Pancreas (tissue), 10 donors: ENCODE measurements around the gene PCDHGA4. TPM values are rescaled to one million over a fixed set of nuclear protein-coding genes. Genes with fewer than 3 reads are reported as not detected.
A peak's percentile ranks its signal among the peaks of the same experiment; 100 is the strongest.
"Not testable (repeated sequence)": the region's sequence is repeated elsewhere in the genome, so short reads cannot be mapped to it uniquely, and the experiment has no call there.

Experiments
- ATAC-seq, 4 donors: fragments of 200-7000 bp; cut with Tn5 transposase; one replicate each; pipeline versions ENCODE4 v1.8.0 to v1.9.1; 2020; ENCODE audit warnings: mild to moderate bottlenecking in 4 of 4, moderate library complexity in 4 of 4
- DNase-seq, 6 donors: peaks; one replicate each; pipeline ENCODE4 v3.0.0-alpha.2; 2020
- FAIRE-seq: peaks from 2 replicates; lab custom pipeline; 2012; peaks lifted over from hg19 to GRCh38; lab: Jason Lieb, UNC
- H3K27ac ChIP-seq, 4 donors: fragments of 200-600 bp; sonication (generic); 1 replicate in 3 of 4; 2 replicates in 1 of 4; pipeline versions ENCODE4 v1.5.0 to v1.8.0; 2020
- H3K27me3 ChIP-seq, 4 donors: fragments of 200-600 bp; one replicate each; pipeline ENCODE4 v1.8.0; 2021
- H3K36me3 ChIP-seq, 3 donors: fragments of 200-600 bp; sonication (generic) in 1 of 3; one replicate each; pipeline versions ENCODE4 v1.5.0 to v1.8.0; 2020 to 2021
- H3K4me1 ChIP-seq, 3 donors: fragments of 200-600 bp; one replicate each; pipeline ENCODE4 v1.8.0; 2021
- H3K4me3 ChIP-seq, 4 donors: fragments of 200-600 bp; sonication (generic) in 2 of 4; one replicate each; pipeline versions ENCODE4 v1.5.0 to v1.8.0; 2020 to 2021
- H3K9me3 ChIP-seq, 4 donors: fragments of 200-600 bp; one replicate each; pipeline ENCODE4 v1.8.0; 2021
- CTCF ChIP-seq, 4 donors: fragments of 200-600 bp; sonication (generic) in 3 of 4; IDR thresholded peaks; one replicate each; pipeline versions ENCODE4 v1.5.0 to v1.8.0; 2021; ENCODE audit warnings: antibody characterized with exemption in 4 of 4
- WGBS, 2 donors: extraction: QIAGEN DNeasy Blood & Tissue Kit; methylation state at CpG; one replicate each; pipeline ENCODE4 v1.1.7; 2013; 5-methylcytosine and 5-hydroxymethylcytosine counted together
- intact Hi-C, 3 donors: fragments of 100-400 bp; cut with DNase I; formaldehyde crosslinking; loops; one replicate each; pipeline versions ENCODE4 v1.11.1 to v1.14.2; 2022
- polyA plus RNA-seq, 2 donors: library from polyadenylated mRNA; stranded (reverse); fragments of 200-250 nt; gene quantifications; one replicate each; pipeline ENCODE4 v1.2.3, GENCODE V29; 2013
- total RNA-seq, 6 donors: library from RNA; stranded (reverse); fragmentation: NEBNext Ultra II Directional in 4 of 6; extraction: Animal tissue kit (Norgen Biotek cat#: 25700) in 4 of 6; gene quantifications; one replicate each; pipeline versions ENCODE4 v1.2.1 to v1.2.4, GENCODE V29; 2021 to 2023
- donor health status: healthy with polysubstance abuse.
- donor health status: DM: no; HTN: no; CAD: no; lungs with moderate emphysema.
- donor health status: DM: no; HTN: no; CAD: no.
- donor health status: control.
- donor health status: control.
- donor health status: Bipolar disorder and iron deficiency.
- donor health status: DM: yes; HTN: yes; CAD: no.
- donor health status: DM: no; HTN: no; CAD: no.
- donor health status: DM: no; HTN: no; CAD: no.
- donor health status: DM: yes; HTN: yes; CAD: no.

PCDHGA4 gene
- total and polyA plus RNA-seq, 8 donors = 0.61 to 2.9 (median 2.0) TPM

- no peaks in the 10 kb centered on the region for H3K36me3 ChIP-seq
- no peak overlapping the region for H3K4me3 ChIP-seq
- no peaks in the 10 kb centered on the region for H3K4me1 ChIP-seq
- 13% methylated on average over 1 of the region's 1 CpG for WGBS, 2 donors
- intact Hi-C loops = no loop called here
- peaks cover 0 to 6% (median 1%) of the 10 kb centered on the region in 4 donors for H3K9me3 ChIP-seq
- no peak for TF ChIP-seq CTCF (IDR thresholded peaks at IDR 0.05)
- DNase-seq = no peak
- H3K27me3 ChIP-seq = peaks cover 0 to 5% (median 3%) of the 10 kb centered on the region in 4 donors
- no peak for ATAC-seq
- no peak for FAIRE-seq
- H3K27ac ChIP-seq = no peak overlapping the region
These were observed 12.0 kb upstream of the PCDHGA4 start for GRCh38 chr5:141342773-141343172.

GRCh38 chr5:141343242-141343952, 11.4 kb upstream of the PCDHGA4 start, which contains the start of gene PCDHGA3:
TSS of gene PCDHGA3 (plus strand) at chr5:141343829. CDS start at chr5:141344034, 205 bp downstream.
- DNase-seq (peak in 1 of 6 donors; percentile 31), FAIRE-seq (no peak), ATAC-seq (peak; percentile 48 to 77 (median 54))
- Histone ChIP-seq H3K9me3 (peaks cover 0 to 6% (median 1%) of the 10 kb centered on the region in 4 donors), H3K4me3 (peak within 1 kb of the TSS in 2 of 4 donors; percentile 11 to 17), H3K27me3 (peaks cover 0 to 7% (median 3%) of the 10 kb centered on the region in 4 donors), H3K4me1 (no peaks in the 10 kb centered on the region), H3K36me3 (no peaks in the 10 kb centered on the region), H3K27ac (no peak within 1 kb of the TSS)
- intact Hi-C loops = no loop called here
- WGBS, 2 donors = 18 to 23% methylated on average over 9 of the region's 9 CpGs
- TF ChIP-seq CTCF (IDR thresholded peaks at IDR 0.05) = no peak

GRCh38 chr5:141343953-141344463, 10.8 kb upstream of the PCDHGA4 start:
- DNase-seq (no peak), ATAC-seq (peak in 1 of 4 donors; percentile 44), FAIRE-seq (no peak)
- Histone ChIP-seq H3K4me1 (no peaks in the 10 kb centered on the region), H3K27me3 (peaks cover 0 to 10% (median 3%) of the 10 kb centered on the region in 4 donors), H3K27ac (no peak overlapping the region), H3K9me3 (peaks cover 0 to 6% (median 1%) of the 10 kb centered on the region in 4 donors), H3K4me3 (peak overlapping the region in 2 of 4 donors; percentile 11 to 17), H3K36me3 (no peaks in the 10 kb centered on the region)
- WGBS, 2 donors = 17 to 24% methylated on average over 31 of the region's 31 CpGs
- TF ChIP-seq CTCF (IDR thresholded peaks at IDR 0.05) = no peak
- intact Hi-C loops = no loop called here

- 26% methylated on average over 20 of the region's 20 CpGs for WGBS, 2 donors
- DNase-seq (no peak), ATAC-seq (no peak), FAIRE-seq (no peak)
- H3K27ac ChIP-seq = no peak overlapping the region
- no peak for TF ChIP-seq CTCF (IDR thresholded peaks at IDR 0.05)
- H3K4me3 ChIP-seq = no peak overlapping the region
- intact Hi-C loops = no loop called here
- H3K27me3 ChIP-seq = peaks cover 0 to 5% (median 3%) of the 10 kb centered on the region in 4 donors
- H3K36me3 ChIP-seq = no peaks in the 10 kb centered on the region
- no peaks in the 10 kb centered on the region for H3K4me1 ChIP-seq
- peaks cover 0 to 3% (median 1%) of the 10 kb centered on the region in 4 donors for H3K9me3 ChIP-seq
These were observed 9.5 kb upstream of the PCDHGA4 start for GRCh38 chr5:141345327-141345726.

GRCh38 chr5:141346017-141346416, 8.8 kb upstream of the PCDHGA4 start:
- WGBS, 2 donors = 40 to 46% methylated on average over 20 to 27 of the region's 35 CpGs
- not testable (repeated sequence) for ATAC-seq, H3K9me3 ChIP-seq

More at GRCh38 chr5:141346017-141346416, 8.8 kb upstream of the PCDHGA4 start:
- H3K27ac ChIP-seq, H3K27me3 ChIP-seq, intact Hi-C loops, FAIRE-seq, DNase-seq, H3K4me3 ChIP-seq, H3K4me1 ChIP-seq, H3K36me3 ChIP-seq: not testable (repeated sequence)
